ENCODE measurements around the gene ZNF91. TPM values are rescaled to one million over a fixed set of nuclear protein-coding genes. Genes with fewer than 3 reads are reported as not detected.
"Not testable (repeated sequence)": the region's sequence is repeated elsewhere in the genome, so short reads cannot be mapped to it uniquely, and the experiment has no call there.

The ZNF91 gene
- total and polyA plus RNA-seq, 4 donors: 2.9 to 25.9 (median 14.2) TPM

DNA sequence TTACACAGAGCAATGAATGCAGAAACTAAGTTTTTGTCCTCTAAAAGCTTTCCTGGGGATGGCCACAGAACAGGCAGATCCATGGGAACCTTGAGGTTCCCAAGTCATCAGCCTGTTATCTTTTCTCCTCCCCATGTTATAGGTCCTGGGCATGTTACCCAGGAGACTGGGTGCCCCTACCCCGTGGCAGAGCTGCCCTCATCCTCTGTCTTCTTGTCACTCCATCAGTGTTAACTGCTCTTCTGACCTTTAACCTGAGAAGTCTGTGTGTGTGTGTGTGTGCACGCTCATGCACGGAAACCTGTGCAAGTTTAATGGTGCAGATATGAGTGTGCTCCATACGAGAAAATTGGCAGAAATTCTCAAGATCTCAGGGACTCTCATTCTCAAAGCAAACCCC, 101.1 kb downstream of the ZNF91 start (continued):
- TF ChIP-seq CTCF (IDR thresholded peaks at IDR 0.05; ENCODE audit: low read depth, low read length, missing input control): no peak

GRCh38 chr19:23289966-23290365, 105.3 kb downstream of the ZNF91 start:
- H3K27me3 ChIP-seq (ENCODE audit: control insufficient read depth in 4 of 4, insufficient read depth in 4 of 4, low read length in 3 of 4); H3K4me1 ChIP-seq (ENCODE audit: control insufficient read depth in 4 of 4, insufficient read depth in 4 of 4, low read length in 3 of 4); DNase-seq (ENCODE audit: low spot score); H3K9ac ChIP-seq (ENCODE audit: low read depth in 1 of 2, low read length in 2 of 2); H3K27ac ChIP-seq (ENCODE audit: low read depth in 1 of 2, low read length in 2 of 2); H3K9me3 ChIP-seq (ENCODE audit: control insufficient read depth in 4 of 4, low read length in 3 of 4); H3K4me3 ChIP-seq (ENCODE audit: low read depth in 1 of 3, low read length in 3 of 3); H3K36me3 ChIP-seq (ENCODE audit: control insufficient read depth in 4 of 4, insufficient read depth in 3 of 4, low read depth in 1 of 4, low read length in 3 of 4): not testable (repeated sequence)
- WGBS: 97% methylated on average over 26 of the region's 26 CpGs

Small RNA genes lying within 50 kb of the gene (small RNA-seq; reads per million reads assigned to genes)
- not detected for gene VN1R91P

Other genes starting within 250 kb of the ZNF91 start
- gene ZNF724, start 145.1 kb downstream of the ZNF91 start, total RNA-seq: 1 to 10 TPM in 1 of 2 donors, under 1 TPM in 1; 0.84 to 8.8 TPM
- gene ZNF724, start 145.1 kb downstream of the ZNF91 start, polyA plus RNA-seq: under 1 TPM in 1 of 2 donors, not detected in 1; 0.13 TPM